HG03354 (cell line): Measurements from ENCODE around the gene SYNJ2BP.

Experiments used
- ATAC-seq: cut with Tn5 transposase; IDR thresholded peaks from one replicate; pipeline ENCODE4 v1.9.1; 2021; ENCODE audit warnings: mild to moderate bottlenecking; ENCODE audit not compliant: unreplicated experiment, poor library complexity, severe bottlenecking

Gene SYNJ2BP

DNA sequence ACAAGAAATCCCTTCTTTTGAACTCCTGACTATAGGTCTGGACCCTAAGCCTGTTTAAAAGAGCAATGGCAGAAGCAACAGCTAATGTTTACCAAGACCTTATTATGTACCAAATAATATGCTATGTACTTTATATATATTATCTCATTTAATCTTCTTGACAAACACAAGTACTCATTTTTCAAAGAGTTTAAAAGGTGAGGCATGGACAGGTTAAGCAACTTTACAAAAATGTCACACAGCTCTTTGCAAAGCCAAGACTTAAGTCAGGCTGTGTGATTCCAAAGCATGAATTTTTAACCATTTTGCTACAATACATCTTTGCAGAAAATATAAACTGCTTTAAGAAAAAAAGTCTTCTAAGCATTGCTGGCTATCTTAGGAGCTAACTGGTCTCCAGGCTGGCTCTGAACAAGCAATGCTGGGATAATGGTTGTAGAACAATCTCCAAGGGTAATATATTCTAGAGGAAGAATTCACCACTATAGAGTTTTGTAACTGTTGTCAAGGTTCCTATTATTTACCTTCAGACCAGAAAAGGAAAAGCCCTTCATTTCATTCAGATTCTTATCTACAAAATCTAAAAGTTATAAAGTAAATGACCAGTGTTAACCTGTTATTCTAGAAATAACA is 22.1 kb downstream of the SYNJ2BP start:
- ATAC-seq = no peak

GRCh38 chr14:70392676-70393075 is 24.2 kb downstream of the SYNJ2BP start:
- ATAC-seq = no peak

GRCh38 chr14:70391493-70392391 is 25.1 kb downstream of the SYNJ2BP start:
- no peak for ATAC-seq

DNA sequence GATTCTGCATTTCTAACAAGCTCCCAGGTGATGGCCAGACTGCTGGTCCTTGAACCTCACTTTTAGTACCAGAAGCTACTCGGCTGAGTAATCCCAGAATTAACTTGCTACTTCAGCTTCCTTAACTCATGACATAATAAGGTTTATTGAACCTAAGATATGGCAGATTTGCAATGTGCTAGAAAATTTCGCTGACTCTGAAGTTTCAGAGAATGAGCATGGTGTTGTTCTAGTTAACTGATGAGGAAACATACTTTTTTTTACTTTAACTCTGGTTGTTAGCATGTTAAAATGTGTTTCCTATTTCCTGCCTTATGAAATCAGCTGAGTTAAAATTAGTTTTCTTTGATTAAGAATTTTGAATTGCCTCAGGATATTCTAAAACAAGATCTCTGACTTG is 34.4 kb downstream of the SYNJ2BP start:
- no peak for ATAC-seq

DNA sequence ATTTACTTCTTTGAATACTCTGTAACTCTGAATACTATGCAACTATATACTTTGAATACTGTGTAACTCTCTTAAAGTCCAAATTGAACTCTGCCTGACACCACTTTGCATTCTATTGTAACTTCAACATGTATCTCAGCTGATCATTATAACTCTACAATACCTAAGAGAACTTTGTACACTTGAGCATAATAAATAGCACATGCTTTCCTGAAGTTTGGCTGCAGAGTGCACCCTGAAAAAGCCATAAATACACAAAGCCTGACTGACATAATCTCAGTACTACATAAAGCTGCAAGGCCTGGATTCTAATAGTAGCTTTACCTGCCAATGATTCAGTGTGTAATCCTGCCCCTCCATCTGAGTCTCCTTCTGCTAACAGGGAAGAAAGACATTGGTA is 36.1 kb downstream of the SYNJ2BP start:
- ATAC-seq = no peak

DNA sequence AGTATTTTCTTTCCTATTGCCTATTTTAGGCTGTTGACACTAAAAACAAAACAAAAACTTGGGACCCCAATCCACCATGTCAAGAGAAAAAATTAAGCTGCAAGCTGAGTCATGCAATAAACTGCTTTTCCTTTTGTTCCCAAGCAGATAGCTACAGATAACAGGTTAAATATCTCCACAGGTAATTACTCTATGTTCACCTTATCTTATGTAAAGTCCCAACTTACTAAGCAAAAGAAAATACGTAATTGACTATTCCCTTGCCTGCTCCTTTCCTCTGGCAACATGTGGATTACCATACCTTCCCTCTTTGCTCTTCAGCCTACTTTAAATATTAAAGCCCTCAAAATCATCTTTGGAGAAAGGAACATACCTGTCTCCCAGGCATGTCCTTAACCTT is 38.2 kb downstream of the SYNJ2BP start:
- ATAC-seq = no peak
